SK-N-MC (cell line): ENCODE results near the gene SIGLEC7.

Experiments
- EZH2 ChIP-seq: fragments of 200-600 bp; sonication (generic); IDR thresholded peaks from one replicate; pipeline ENCODE4 v1.6.1; 2017; ENCODE audit warnings: antibody characterized with exemption
- FOXP2 ChIP-seq: optimal IDR thresholded peaks from 2 replicates; pipeline ENCODE3; 2011; ENCODE audit warnings: mild to moderate bottlenecking, moderate library complexity; ENCODE audit not compliant: insufficient read depth; ENCODE audit errors: extremely low read length, control extremely low read depth
- POLR2AphosphoS5 ChIP-seq: IDR thresholded peaks from 2 replicates; pipeline ENCODE4 v1.6.1; 2012; ENCODE audit warnings: mild to moderate bottlenecking, low read depth, low read length, borderline replicate concordance

GRCh38 chr19:51138549-51138979 lies 3.5 kb upstream of the SIGLEC7 start:
- TF ChIP-seq POLR2AphosphoS5 (no peak), EZH2 (no peak), FOXP2 (no peak)
